OCI-LY7 (cell line): ENCODE results near the gene BCL11A. TPM values are rescaled to one million over a fixed set of nuclear protein-coding genes. Genes with fewer than 3 reads are reported as not detected.

Experiments
- BruUV-seq: library from RNA; stranded (reverse); fragments of 400-500 nt; replicated peaks from 2 replicates; lab custom pipeline; 2021; lab: Mats Ljungman, UMichigan
- CTCF ChIA-PET: fragments of 300-600 bp; sonication (Branson Sonifier 250); formaldehyde crosslinking; loops from one replicate; lab custom pipeline; 2022; ENCODE audit warnings: antibody characterized with exemption; ENCODE audit not compliant: unreplicated experiment; lab: Charles Lee
- POLR2A ChIA-PET: fragments of 300-600 bp; sonication (Branson Sonifier 250); formaldehyde crosslinking; loops from one replicate; lab custom pipeline; 2022; ENCODE audit warnings: antibody characterized with exemption; lab: Charles Lee
- DNase-seq: peaks from one replicate; pipeline ENCODE4 v3.0.0-alpha.2; 2015; ENCODE audit warnings: low spot score
- H2AFZ ChIP-seq: fragments of 200-600 bp; sonication (generic), shearing (Covaris generic); 2 replicates; pipeline ENCODE4 v1.6.1; 2014; ENCODE audit warnings: mild to moderate bottlenecking, antibody characterized with exemption, low read length, moderate library complexity
- H3K27ac ChIP-seq: fragments of 200-600 bp; sonication (generic); 2 replicates; pipeline ENCODE4 v1.5.1; 2014; ENCODE audit warnings: mixed run types, low read depth, mild to moderate bottlenecking, moderate library complexity, low read length, inconsistent platforms; ENCODE audit not compliant: poor library complexity, severe bottlenecking
- H3K36me3 ChIP-seq: fragments of 200-600 bp; sonication (generic); 2 replicates; pipeline ENCODE4 v1.6.1; 2014; ENCODE audit warnings: mild to moderate bottlenecking, antibody characterized with exemption, low read length, moderate library complexity, mixed read lengths; ENCODE audit not compliant: insufficient read depth
- H3K4me1 ChIP-seq: fragments of 200-600 bp; sonication (generic); 2 replicates; pipeline ENCODE4 v1.5.1; 2014; ENCODE audit warnings: mild to moderate bottlenecking, low read length; ENCODE audit not compliant: insufficient read depth, poor library complexity, severe bottlenecking
- H3K4me2 ChIP-seq: fragments of 200-600 bp; sonication (generic); 2 replicates; pipeline ENCODE4 v1.6.1; 2014; ENCODE audit warnings: mild to moderate bottlenecking, low read length
- H3K4me3 ChIP-seq: fragments of 200-600 bp; sonication (generic); 2 replicates; pipeline ENCODE4 v1.5.1; 2014; ENCODE audit warnings: mild to moderate bottlenecking, low read depth, low read length; ENCODE audit not compliant: poor library complexity, severe bottlenecking
- H3K79me2 ChIP-seq: fragments of 200-600 bp; sonication (generic); 2 replicates; pipeline ENCODE4 v1.6.1; 2016; ENCODE audit warnings: low read depth, mild to moderate bottlenecking, low read length, moderate library complexity, mixed read lengths; ENCODE audit not compliant: insufficient read depth
- H3K9me2 ChIP-seq: fragments of 200-600 bp; sonication (generic); 2 replicates; pipeline ENCODE4 v1.6.1; 2016; ENCODE audit warnings: mild to moderate bottlenecking, low read length, mixed read lengths; ENCODE audit not compliant: insufficient read depth
- H3K9me3 ChIP-seq: fragments of 200-600 bp; sonication (generic); 2 replicates; pipeline ENCODE4 v1.6.1; 2014; ENCODE audit warnings: mild to moderate bottlenecking, mixed run types, low read length, mixed read lengths
- H4K20me1 ChIP-seq: fragments of 200-600 bp; sonication (generic); 2 replicates; pipeline ENCODE4 v1.6.1; 2014; ENCODE audit warnings: mild to moderate bottlenecking, antibody characterized with exemption, low read length, moderate library complexity, mixed read lengths; ENCODE audit not compliant: insufficient read depth
- EZH2phosphoT487 ChIP-seq: fragments of 200-600 bp; sonication (generic); IDR thresholded peaks from 2 replicates; pipeline ENCODE4 v1.6.1; 2018; ENCODE audit warnings: low read depth, borderline replicate concordance, mild to moderate bottlenecking, mixed run types, antibody characterized with exemption, low read length, moderate library complexity, mixed read lengths
- intact Hi-C: fragments of 100-400 bp; cut with micrococcal nuclease; formaldehyde crosslinking; loops from one replicate; pipeline ENCODE4 v1.10.0; 2022; ENCODE audit not compliant: unreplicated experiment
- total RNA-seq, 2 experiments: library from RNA; depleted of rRNA in 1 of 2; stranded (reverse); fragments of >200 nt in 1 of 2; shearing (Covaris generic) in 1 of 2; gene quantifications; 2 replicates each; pipeline ENCODE4 v1.2.3, GENCODE V29; 2014 to 2022
- TF ChIP-seq, protein P1 (sequence below): fragments of 200-600 bp; sonication (generic); conservative IDR thresholded peaks from 2 replicates; pipeline ENCODE4 v1.5.1; 2014; ENCODE audit warnings: mild to moderate bottlenecking, antibody characterized with exemption, low read length, moderate library complexity, mixed read lengths

Gene BCL11A
- total RNA-seq, 2 experiments from 2014 or later: 64.3 to 167 TPM

DNA sequence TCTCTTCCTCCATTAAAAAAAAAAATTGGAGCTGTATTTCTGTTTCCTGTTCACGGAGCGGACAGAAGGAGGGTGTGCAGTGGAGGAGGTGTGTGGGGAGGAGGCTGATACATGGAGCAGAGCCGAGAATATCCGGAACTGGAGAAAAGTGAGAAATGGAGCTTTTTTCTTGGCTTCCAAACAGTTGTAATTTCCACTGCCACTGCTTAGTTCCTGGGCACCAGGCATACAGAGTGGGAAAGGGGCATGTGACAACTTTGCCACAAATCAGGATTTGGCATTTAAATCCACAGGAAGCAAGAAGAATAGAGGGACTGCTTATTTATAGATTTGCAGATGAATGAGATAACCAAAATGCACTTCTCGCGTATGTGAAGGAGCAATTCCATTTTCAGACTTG lies 71.2 kb downstream of the BCL11A start:
- Histone ChIP-seq H3K4me2 (no peak overlapping the region), H2AFZ (no peak overlapping the region), H3K79me2 (peaks cover 83% of the 10 kb centered on the region), H3K9me3 (no peaks in the 10 kb centered on the region), H3K9me2 (no peaks in the 10 kb centered on the region), H3K4me3 (no peak overlapping the region), H3K36me3 (peaks cover 82% of the 10 kb centered on the region), H3K4me1 (peaks cover 45% of the 10 kb centered on the region), H4K20me1 (peaks cover 21% of the 10 kb centered on the region), H3K27ac (no peak overlapping the region)
- ChIA-PET CTCF (no interaction called here), POLR2A (interaction anchor here (0.6 to 2.4 kb wide), 4 partner anchors 23 to 65 kb away, joined by 3 to 13 read pairs (median 7); no protein-coding TSS in a partner anchor)
- no TSS peak for BruUV-seq
- DNase-seq: no peak
- intact Hi-C loops: loop anchor here (5.0 kb wide), 1 partner anchor 115 kb away; no protein-coding TSS in a partner anchor
- no peak for TF ChIP-seq EZH2phosphoT487
- TF ChIP-seq, protein P1, sequence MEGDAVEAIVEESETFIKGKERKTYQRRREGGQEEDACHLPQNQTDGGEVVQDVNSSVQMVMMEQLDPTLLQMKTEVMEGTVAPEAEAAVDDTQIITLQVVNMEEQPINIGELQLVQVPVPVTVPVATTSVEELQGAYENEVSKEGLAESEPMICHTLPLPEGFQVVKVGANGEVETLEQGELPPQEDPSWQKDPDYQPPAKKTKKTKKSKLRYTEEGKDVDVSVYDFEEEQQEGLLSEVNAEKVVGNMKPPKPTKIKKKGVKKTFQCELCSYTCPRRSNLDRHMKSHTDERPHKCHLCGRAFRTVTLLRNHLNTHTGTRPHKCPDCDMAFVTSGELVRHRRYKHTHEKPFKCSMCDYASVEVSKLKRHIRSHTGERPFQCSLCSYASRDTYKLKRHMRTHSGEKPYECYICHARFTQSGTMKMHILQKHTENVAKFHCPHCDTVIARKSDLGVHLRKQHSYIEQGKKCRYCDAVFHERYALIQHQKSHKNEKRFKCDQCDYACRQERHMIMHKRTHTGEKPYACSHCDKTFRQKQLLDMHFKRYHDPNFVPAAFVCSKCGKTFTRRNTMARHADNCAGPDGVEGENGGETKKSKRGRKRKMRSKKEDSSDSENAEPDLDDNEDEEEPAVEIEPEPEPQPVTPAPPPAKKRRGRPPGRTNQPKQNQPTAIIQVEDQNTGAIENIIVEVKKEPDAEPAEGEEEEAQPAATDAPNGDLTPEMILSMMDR: no peak

DNA sequence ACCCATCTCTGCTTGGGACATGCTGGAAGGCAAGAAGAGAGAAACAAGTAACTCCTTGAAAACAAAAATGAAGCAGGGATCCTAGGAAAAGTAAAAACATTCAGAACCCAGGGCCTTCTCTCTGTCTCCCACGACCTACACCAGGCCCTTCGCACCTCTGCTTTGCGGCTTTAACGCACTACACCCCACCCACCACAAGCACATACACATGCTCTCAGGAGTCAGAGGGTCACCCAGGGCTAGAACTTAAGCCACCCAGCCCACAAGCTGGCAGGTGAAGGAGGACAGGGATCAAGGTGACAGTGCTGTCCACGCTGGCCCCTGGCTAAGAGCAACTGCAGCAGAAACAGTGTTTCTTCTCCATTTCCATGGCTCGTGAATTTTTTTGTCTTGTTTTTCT lies 72.2 kb downstream of the BCL11A start:
- Histone ChIP-seq H3K27ac (no peak overlapping the region), H3K9me3 (no peaks in the 10 kb centered on the region), H2AFZ (no peak overlapping the region), H3K4me3 (no peak overlapping the region), H3K4me1 (peaks cover 42% of the 10 kb centered on the region), H3K9me2 (no peaks in the 10 kb centered on the region), H4K20me1 (peaks cover 21% of the 10 kb centered on the region), H3K4me2 (no peak overlapping the region), H3K79me2 (peaks cover 90% of the 10 kb centered on the region), H3K36me3 (peaks cover 80% of the 10 kb centered on the region)
- DNase-seq: no peak
- no TSS peak for BruUV-seq
- ChIA-PET CTCF (no interaction called here), POLR2A (no interaction called here)
- intact Hi-C loops: loop anchor here (5.0 kb wide), 1 partner anchor 114 kb away; no protein-coding TSS in a partner anchor
- no peak for TF ChIP-seq EZH2phosphoT487
- TF ChIP-seq, protein P1: no peak

GRCh38 chr2:60480089-60480773 lies 73.2 kb downstream of the BCL11A start:
- Histone ChIP-seq H3K36me3 (peaks cover 80% of the 10 kb centered on the region), H3K79me2 (peaks cover 84% of the 10 kb centered on the region), H2AFZ (no peak overlapping the region), H3K27ac (no peak overlapping the region), H3K9me3 (no peaks in the 10 kb centered on the region), H3K4me3 (no peak overlapping the region), H3K4me1 (peaks cover 31% of the 10 kb centered on the region), H3K4me2 (no peak overlapping the region), H3K9me2 (no peaks in the 10 kb centered on the region), H4K20me1 (peaks cover 21% of the 10 kb centered on the region)
- BruUV-seq: no TSS peak
- intact Hi-C loops: loop anchor here (5.0 kb wide), 1 partner anchor 113 kb away; no protein-coding TSS in a partner anchor
- TF ChIP-seq, protein P1: no peak
- TF ChIP-seq EZH2phosphoT487: no peak
- DNase-seq: no peak
- CTCF ChIA-PET: no interaction called here
- POLR2A ChIA-PET: no interaction called here
